ENCODE results near the gene LTB.

The LTB gene

GRCh38 chr6:31531162-31531561 lies 51.1 kb downstream of the LTB start:
- TF ChIP-seq CTCF (IDR thresholded peaks at IDR 0.05; ENCODE audit: extremely low read depth, insufficient read depth, missing control alignments) = no peak
- in situ Hi-C loops (cut with MboI; ENCODE audit: low pct_unique_long_range_greater_than_20kb, low sequenced_read_pairs, unreplicated experiment) = no loop called here
- DNase-seq (ENCODE audit: low spot score) = no peak

DNA sequence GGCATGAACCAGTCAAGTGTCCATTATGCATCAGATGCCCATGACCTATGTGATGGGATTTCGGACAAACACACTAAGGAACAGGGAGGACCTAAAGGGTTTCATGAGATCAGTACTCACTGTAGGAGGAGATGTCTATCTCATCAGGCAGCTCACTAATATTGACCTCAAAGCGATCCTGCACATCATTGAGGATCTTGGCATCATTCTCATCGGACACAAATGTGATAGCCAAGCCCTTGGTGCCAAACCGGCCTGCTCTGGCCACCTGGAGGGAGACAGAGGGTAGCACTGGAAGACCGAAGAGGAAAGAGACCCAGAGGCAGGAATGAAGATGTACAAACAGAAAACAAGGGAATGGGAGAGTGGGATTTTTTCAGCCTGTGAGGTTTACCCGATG lies 51.6 kb downstream of the LTB start:
- in situ Hi-C loops (cut with MboI; ENCODE audit: low pct_unique_long_range_greater_than_20kb, low sequenced_read_pairs, unreplicated experiment) = no loop called here
- no peak for TF ChIP-seq CTCF (IDR thresholded peaks at IDR 0.05; ENCODE audit: extremely low read depth, insufficient read depth, missing control alignments)
- DNase-seq (ENCODE audit: low spot score) = no peak
